Ishikawa (cell line): Measurements from ENCODE around the gene ADIG.
A peak's percentile ranks its signal among the peaks of the same experiment; 100 is the strongest.

Source experiments
- CEBPB ChIP-seq: IDR thresholded peaks from 2 replicates; pipeline ENCODE4 v1.6.1; 2012
- EGR1 ChIP-seq: IDR thresholded peaks from 2 replicates; pipeline ENCODE4 v1.6.1; 2012
- EP300 ChIP-seq: IDR thresholded peaks from 2 replicates; pipeline ENCODE4 v1.6.1; 2012; ENCODE audit warnings: borderline replicate concordance
- FOXM1 ChIP-seq: IDR thresholded peaks from 2 replicates; pipeline ENCODE4 v1.6.1; 2012; ENCODE audit warnings: low read depth, borderline replicate concordance
- TEAD4 ChIP-seq: IDR thresholded peaks from 2 replicates; pipeline ENCODE4 v1.6.1; 2012
- YY1 ChIP-seq: IDR thresholded peaks from 2 replicates; pipeline ENCODE4 v1.6.1; 2012; ENCODE audit warnings: low read depth
- ZBTB7A ChIP-seq: IDR thresholded peaks from 2 replicates; pipeline ENCODE4 v1.6.1; 2012; ENCODE audit warnings: low read depth
- TF ChIP-seq, protein P1 (sequence below): IDR thresholded peaks from 2 replicates; pipeline ENCODE4 v1.6.1; 2012

DNA sequence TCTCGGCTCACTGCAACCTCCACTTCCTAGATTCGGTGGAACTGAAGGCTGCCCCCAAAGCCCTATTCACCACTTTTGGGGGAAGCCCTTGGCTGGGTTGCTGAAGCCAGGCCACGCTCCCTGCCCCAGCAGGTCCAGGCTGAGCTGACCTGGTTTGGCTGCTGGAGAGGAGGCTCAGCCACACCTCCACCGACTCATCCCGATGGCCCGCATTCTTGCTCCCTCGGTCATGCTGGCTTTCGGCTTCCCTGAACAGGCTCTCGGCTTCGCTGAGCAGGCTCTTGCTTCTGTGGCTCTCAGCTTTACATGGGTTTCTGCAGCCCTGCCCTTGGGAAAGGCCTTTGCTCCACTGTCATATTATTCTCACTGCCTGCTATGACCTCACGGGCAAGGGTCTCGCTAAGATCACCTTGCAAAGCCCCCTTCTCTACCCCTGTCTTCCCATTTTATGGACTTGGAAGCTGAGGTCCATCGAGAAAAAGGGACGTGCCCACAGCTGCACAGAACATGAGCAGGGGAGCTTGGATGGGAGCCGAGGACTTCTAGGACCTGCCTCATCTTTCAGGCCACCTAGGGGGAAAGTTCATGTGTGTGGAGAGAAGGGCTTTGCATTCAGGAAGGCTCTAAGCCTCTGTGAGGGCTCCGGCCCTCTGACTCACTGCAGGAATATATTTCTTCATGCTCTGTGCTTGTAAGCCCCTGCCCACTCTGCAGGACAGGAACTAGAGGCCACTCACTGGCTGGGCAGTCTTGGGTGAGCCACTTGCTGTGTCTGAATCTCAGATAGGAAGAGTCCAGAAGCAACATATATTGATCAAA, 36.2 kb downstream of the ADIG start:
- TF ChIP-seq, protein P1, sequence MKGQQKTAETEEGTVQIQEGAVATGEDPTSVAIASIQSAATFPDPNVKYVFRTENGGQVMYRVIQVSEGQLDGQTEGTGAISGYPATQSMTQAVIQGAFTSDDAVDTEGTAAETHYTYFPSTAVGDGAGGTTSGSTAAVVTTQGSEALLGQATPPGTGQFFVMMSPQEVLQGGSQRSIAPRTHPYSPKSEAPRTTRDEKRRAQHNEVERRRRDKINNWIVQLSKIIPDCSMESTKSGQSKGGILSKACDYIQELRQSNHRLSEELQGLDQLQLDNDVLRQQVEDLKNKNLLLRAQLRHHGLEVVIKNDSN: no peak
- no peak for TF ChIP-seq FOXM1
- no peak for TF ChIP-seq YY1
- no peak for TF ChIP-seq CEBPB
- no peak for TF ChIP-seq ZBTB7A
- no peak for TF ChIP-seq EP300
- no peak for TF ChIP-seq EGR1
- TF ChIP-seq TEAD4: peak; percentile 64
